SK-N-SH treated with all-trans-retinoic acid at 6 μM for 48 hours (cell line): ENCODE data around the gene BRINP1.

Experiments
- ARNTL ChIP-seq: fragments of 450-650 bp; formaldehyde crosslinking; IDR thresholded peaks from 2 replicates; pipeline ENCODE4 v1.5.0; 2020; ENCODE audit warnings: low read depth, mild to moderate bottlenecking, moderate library complexity, borderline replicate concordance
- ISL1 ChIP-seq: fragments of 250-450 bp; sonication (Bioruptor Pico); IDR thresholded peaks from 2 replicates; pipeline ENCODE4 v2.1.2; 2022; ENCODE audit warnings: mild to moderate bottlenecking, moderate library complexity
- OSR1 ChIP-seq: fragments of 250-450 bp; sonication (Bioruptor Pico); IDR thresholded peaks from 2 replicates; pipeline ENCODE4 v1.8.0; 2022; ENCODE audit warnings: moderate library complexity, mild to moderate bottlenecking, inconsistent platforms
- PPARA ChIP-seq: fragments of 250-450 bp; sonication (Bioruptor Pico); IDR thresholded peaks from 2 replicates; pipeline ENCODE4 v1.5.0; 2020; ENCODE audit warnings: mild to moderate bottlenecking, borderline replicate concordance
- SNAI2 ChIP-seq: fragments of 250-450 bp; sonication (Bioruptor Pico); IDR thresholded peaks from 2 replicates; pipeline ENCODE4 v1.5.0; 2020; ENCODE audit warnings: mild to moderate bottlenecking, moderate library complexity
- TCF4 ChIP-seq: fragments of 250-450 bp; sonication (Bioruptor Pico); IDR thresholded peaks from 2 replicates; pipeline ENCODE4 v1.8.0; 2021; ENCODE audit warnings: mild to moderate bottlenecking, moderate library complexity, borderline replicate concordance
- ZFP3 ChIP-seq: fragments of 250-450 bp; sonication (Bioruptor Pico); IDR thresholded peaks from 2 replicates; pipeline ENCODE4 v1.5.0; 2020; ENCODE audit warnings: mild to moderate bottlenecking, moderate library complexity
- ZFP30 ChIP-seq: fragments of 450-650 bp; formaldehyde crosslinking; IDR thresholded peaks from 2 replicates; pipeline ENCODE4 v1.5.0; 2022; ENCODE audit warnings: mild to moderate bottlenecking, moderate library complexity
- TF ChIP-seq, protein P1 (sequence below): fragments of 250-450 bp; sonication (Bioruptor Pico); IDR thresholded peaks from 2 replicates; pipeline ENCODE4 v1.5.0; 2020; ENCODE audit warnings: mild to moderate bottlenecking, moderate library complexity
- TF ChIP-seq, protein P2 (sequence below): fragments of 250-450 bp; sonication (Bioruptor Pico); IDR thresholded peaks from 2 replicates; pipeline ENCODE4 v1.8.0; 2020; ENCODE audit warnings: mild to moderate bottlenecking, moderate library complexity, borderline replicate concordance
- TF ChIP-seq, protein P3 (sequence below): fragments of 250-450 bp; sonication (Bioruptor Pico); IDR thresholded peaks from 2 replicates; pipeline ENCODE4 v1.5.1; 2021; ENCODE audit warnings: mild to moderate bottlenecking, moderate library complexity
- TF ChIP-seq, protein P4 (sequence below): fragments of 250-450 bp; sonication (Bioruptor Pico); IDR thresholded peaks from 2 replicates; pipeline ENCODE4 v1.5.1; 2020; ENCODE audit warnings: low read depth, mild to moderate bottlenecking, moderate library complexity

DNA sequence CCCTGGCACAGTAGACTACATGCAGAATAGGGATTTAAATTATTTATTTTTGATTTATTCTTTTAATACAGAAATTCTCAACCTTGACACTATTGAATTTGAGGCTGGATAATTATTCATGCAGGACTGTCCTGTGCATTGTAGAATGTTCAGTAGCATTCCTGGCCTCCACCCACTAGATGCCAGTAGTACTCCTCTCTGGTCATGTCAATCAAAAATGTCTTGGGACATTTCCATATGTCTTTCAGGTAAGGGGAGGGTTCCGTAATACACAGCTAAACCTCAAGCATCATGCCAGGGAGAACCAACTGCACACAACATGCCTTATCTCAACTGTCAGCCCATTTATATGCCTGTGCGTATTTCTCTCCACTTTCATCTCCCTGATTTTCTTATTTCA is 231.8 kb downstream of the BRINP1 start:
- TF ChIP-seq, protein P1, sequence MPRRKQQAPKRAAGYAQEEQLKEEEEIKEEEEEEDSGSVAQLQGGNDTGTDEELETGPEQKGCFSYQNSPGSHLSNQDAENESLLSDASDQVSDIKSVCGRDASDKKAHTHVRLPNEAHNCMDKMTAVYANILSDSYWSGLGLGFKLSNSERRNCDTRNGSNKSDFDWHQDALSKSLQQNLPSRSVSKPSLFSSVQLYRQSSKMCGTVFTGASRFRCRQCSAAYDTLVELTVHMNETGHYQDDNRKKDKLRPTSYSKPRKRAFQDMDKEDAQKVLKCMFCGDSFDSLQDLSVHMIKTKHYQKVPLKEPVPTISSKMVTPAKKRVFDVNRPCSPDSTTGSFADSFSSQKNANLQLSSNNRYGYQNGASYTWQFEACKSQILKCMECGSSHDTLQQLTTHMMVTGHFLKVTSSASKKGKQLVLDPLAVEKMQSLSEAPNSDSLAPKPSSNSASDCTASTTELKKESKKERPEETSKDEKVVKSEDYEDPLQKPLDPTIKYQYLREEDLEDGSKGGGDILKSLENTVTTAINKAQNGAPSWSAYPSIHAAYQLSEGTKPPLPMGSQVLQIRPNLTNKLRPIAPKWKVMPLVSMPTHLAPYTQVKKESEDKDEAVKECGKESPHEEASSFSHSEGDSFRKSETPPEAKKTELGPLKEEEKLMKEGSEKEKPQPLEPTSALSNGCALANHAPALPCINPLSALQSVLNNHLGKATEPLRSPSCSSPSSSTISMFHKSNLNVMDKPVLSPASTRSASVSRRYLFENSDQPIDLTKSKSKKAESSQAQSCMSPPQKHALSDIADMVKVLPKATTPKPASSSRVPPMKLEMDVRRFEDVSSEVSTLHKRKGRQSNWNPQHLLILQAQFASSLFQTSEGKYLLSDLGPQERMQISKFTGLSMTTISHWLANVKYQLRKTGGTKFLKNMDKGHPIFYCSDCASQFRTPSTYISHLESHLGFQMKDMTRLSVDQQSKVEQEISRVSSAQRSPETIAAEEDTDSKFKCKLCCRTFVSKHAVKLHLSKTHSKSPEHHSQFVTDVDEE (CRISPR knock-in tag), result no peak
- TF ChIP-seq ZFP3 (no peak), ARNTL (CRISPR knock-in tag) (no peak), OSR1 (CRISPR knock-in tag) (no peak), PPARA (CRISPR knock-in tag) (no peak), TCF4 (CRISPR knock-in tag) (no peak), ZFP30 (CRISPR knock-in tag) (no peak), ISL1 (CRISPR knock-in tag) (no peak), SNAI2 (CRISPR knock-in tag) (no peak)
- TF ChIP-seq, protein P2, sequence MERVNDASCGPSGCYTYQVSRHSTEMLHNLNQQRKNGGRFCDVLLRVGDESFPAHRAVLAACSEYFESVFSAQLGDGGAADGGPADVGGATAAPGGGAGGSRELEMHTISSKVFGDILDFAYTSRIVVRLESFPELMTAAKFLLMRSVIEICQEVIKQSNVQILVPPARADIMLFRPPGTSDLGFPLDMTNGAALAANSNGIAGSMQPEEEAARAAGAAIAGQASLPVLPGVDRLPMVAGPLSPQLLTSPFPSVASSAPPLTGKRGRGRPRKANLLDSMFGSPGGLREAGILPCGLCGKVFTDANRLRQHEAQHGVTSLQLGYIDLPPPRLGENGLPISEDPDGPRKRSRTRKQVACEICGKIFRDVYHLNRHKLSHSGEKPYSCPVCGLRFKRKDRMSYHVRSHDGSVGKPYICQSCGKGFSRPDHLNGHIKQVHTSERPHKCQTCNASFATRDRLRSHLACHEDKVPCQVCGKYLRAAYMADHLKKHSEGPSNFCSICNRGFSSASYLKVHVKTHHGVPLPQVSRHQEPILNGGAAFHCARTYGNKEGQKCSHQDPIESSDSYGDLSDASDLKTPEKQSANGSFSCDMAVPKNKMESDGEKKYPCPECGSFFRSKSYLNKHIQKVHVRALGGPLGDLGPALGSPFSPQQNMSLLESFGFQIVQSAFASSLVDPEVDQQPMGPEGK, result no peak
- TF ChIP-seq, protein P3, sequence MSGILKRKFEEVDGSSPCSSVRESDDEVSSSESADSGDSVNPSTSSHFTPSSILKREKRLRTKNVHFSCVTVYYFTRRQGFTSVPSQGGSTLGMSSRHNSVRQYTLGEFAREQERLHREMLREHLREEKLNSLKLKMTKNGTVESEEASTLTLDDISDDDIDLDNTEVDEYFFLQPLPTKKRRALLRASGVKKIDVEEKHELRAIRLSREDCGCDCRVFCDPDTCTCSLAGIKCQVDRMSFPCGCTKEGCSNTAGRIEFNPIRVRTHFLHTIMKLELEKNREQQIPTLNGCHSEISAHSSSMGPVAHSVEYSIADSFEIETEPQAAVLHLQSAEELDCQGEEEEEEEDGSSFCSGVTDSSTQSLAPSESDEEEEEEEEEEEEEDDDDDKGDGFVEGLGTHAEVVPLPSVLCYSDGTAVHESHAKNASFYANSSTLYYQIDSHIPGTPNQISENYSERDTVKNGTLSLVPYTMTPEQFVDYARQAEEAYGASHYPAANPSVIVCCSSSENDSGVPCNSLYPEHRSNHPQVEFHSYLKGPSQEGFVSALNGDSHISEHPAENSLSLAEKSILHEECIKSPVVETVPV (CRISPR knock-in tag), result no peak
- TF ChIP-seq, protein P4, sequence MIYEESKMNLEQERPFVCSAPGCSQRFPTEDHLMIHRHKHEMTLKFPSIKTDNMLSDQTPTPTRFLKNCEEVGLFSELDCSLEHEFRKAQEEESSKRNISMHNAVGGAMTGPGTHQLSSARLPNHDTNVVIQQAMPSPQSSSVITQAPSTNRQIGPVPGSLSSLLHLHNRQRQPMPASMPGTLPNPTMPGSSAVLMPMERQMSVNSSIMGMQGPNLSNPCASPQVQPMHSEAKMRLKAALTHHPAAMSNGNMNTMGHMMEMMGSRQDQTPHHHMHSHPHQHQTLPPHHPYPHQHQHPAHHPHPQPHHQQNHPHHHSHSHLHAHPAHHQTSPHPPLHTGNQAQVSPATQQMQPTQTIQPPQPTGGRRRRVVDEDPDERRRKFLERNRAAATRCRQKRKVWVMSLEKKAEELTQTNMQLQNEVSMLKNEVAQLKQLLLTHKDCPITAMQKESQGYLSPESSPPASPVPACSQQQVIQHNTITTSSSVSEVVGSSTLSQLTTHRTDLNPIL (CRISPR knock-in tag), result no peak
